Measurements from ENCODE around the gene PRKCH. TPM values are rescaled to one million over a fixed set of nuclear protein-coding genes. Genes with fewer than 3 reads are reported as not detected.

PRKCH gene
- total and polyA plus RNA-seq, 10 of the 15 experiments (the other 5 are each of a cell fraction or from before 2014, with no cell fraction given), result 10.7 to 140 (median 33.2) TPM

DNA sequence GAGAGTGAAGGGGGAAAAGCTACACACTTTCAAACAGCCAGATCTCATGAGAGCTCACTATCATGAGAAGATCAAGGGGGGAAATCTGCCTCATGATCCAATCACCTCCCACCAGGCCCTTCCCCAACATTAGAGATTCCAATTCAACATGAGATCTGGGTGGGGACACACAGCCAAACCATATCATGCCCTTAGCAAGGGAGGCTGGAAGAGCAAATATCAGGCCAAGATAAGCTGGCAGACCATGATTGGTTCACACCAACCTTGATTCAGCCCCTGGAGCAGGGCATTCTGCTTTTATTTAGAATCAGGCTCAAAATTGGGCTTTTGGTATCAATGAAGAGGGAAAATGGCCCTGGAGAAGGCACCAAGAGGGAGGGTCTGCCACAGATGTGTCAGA is 137.4 kb downstream of the PRKCH start:
- Histone ChIP-seq H3K4me2 (ENCODE audit: control insufficient read depth, insufficient read depth) (no peak overlapping the region), H2AFZ (ENCODE audit: control insufficient read depth, low read depth, low read length) (no peak overlapping the region), H3K79me2 (ENCODE audit: control insufficient read depth, insufficient read depth, low read length) (no peaks in the 10 kb centered on the region; the same call in 1 of the 2 replicates), H4K20me1 (ENCODE audit: control insufficient read depth, insufficient read depth) (no peaks in the 10 kb centered on the region), H3K27me3 (replicated peaks in 1 of 2; ENCODE audit: control insufficient read depth in 2 of 2, insufficient read depth in 2 of 2, low read length in 1 of 2) (no peaks in the 10 kb centered on the region), H3K9me3 (replicated peaks; ENCODE audit: control insufficient read depth, insufficient read depth, low read length) (no peaks in the 10 kb centered on the region; the same call in 2 of the 3 replicates), H3K4me1 (ENCODE audit: control insufficient read depth, insufficient read depth, low read length) (no peaks in the 10 kb centered on the region), H3K36me3 (ENCODE audit: control insufficient read depth in 2 of 2, insufficient read depth in 2 of 2, low read length in 1 of 2) (peaks cover 15 to 38% of the 10 kb centered on the region in 2 experiments), H3K9ac (ENCODE audit: control insufficient read depth, insufficient read depth, low read length) (no peak overlapping the region), H3K27ac (ENCODE audit: control insufficient read depth, insufficient read depth) (no peak overlapping the region), H3K4me3 (no peak overlapping the region)
- no peak for DNase-seq (ENCODE audit: low read depth, low spot score)
- BruUV-seq (replicated peaks), result TSS peak; percentile 26
- TF ChIP-seq POLR2AphosphoS5 (IDR thresholded peaks at IDR 0.05; ENCODE audit: low read length), result 0 out of 2 replicates have a peak, but pooled peaks have one; percentile 45
- TF ChIP-seq, protein P1, sequence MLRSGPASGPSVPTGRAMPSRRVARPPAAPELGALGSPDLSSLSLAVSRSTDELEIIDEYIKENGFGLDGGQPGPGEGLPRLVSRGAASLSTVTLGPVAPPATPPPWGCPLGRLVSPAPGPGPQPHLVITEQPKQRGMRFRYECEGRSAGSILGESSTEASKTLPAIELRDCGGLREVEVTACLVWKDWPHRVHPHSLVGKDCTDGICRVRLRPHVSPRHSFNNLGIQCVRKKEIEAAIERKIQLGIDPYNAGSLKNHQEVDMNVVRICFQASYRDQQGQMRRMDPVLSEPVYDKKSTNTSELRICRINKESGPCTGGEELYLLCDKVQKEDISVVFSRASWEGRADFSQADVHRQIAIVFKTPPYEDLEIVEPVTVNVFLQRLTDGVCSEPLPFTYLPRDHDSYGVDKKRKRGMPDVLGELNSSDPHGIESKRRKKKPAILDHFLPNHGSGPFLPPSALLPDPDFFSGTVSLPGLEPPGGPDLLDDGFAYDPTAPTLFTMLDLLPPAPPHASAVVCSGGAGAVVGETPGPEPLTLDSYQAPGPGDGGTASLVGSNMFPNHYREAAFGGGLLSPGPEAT (IDR thresholded peaks at IDR 0.05; ENCODE audit: low read depth), result no peak
- no peak for TF ChIP-seq MYC (IDR thresholded peaks at IDR 0.05; ENCODE audit: insufficient read depth, insufficient read length, insufficient replicate concordance, low read length, severe bottlenecking)
- no peak for TF ChIP-seq JUNB (IDR thresholded peaks at IDR 0.05)
- FAIRE-seq, result no peak
- no peak for ATAC-seq
- SMC1A ChIA-PET (ENCODE audit: uncharacterized antibody, unreplicated experiment), result interaction anchor here (1.5 kb wide), 1 partner anchor 10 kb away, joined by 3 read pairs; no protein-coding TSS in a partner anchor
- CTCF ChIA-PET, result interaction anchor here (6.1 kb wide), 1 partner anchor 18 kb away, joined by 31 read pairs; no protein-coding TSS in a partner anchor
- intact Hi-C loops (cut with micrococcal nuclease; ENCODE audit: unreplicated experiment), result no loop called here
- in situ Hi-C loops (cut with MboI), result loop anchor here (5.0 kb wide), 1 partner anchor 669 kb away; no protein-coding TSS in a partner anchor
- POLR2A ChIA-PET, result no interaction called here
- RAD21 ChIA-PET (ENCODE audit: unreplicated experiment), result no interaction called here

DNA sequence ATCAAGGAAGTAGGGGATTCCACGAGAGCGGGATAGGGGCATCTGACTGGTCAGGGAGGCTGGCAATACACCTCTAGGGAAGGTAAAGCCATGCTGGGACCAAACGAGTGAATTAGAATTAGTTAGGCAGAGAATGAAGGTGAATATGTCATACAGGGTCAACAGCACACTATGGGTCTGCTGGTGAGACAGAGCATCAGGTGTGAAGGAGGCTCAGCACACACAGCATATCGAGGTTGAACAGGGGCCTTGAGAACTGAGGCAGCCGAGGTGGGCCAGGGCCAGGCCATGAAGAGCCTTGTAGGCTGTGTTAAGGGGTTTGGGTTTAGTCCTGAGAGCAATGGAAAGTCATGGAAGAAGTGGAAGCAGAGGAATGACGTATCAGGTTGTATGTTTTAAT is 137.8 kb downstream of the PRKCH start:
- WGBS (ENCODE audit: insufficient coverage, insufficient replicate concordance, low lambda C conversion rate, missing lambda C conversion rate), result 63% methylated on average over 6 of the region's 6 CpGs
- no peaks in the 10 kb centered on the region for H3K27me3 ChIP-seq (replicated peaks in 1 of 2; ENCODE audit: control insufficient read depth in 2 of 2, insufficient read depth in 2 of 2, low read length in 1 of 2)
- no peak overlapping the region for H2AFZ ChIP-seq (ENCODE audit: control insufficient read depth, low read depth, low read length)
- no peak overlapping the region for H3K27ac ChIP-seq (ENCODE audit: control insufficient read depth, insufficient read depth)
- H3K4me3 ChIP-seq, result no peak overlapping the region
- H3K79me2 ChIP-seq (ENCODE audit: control insufficient read depth, insufficient read depth, low read length), result no peaks in the 10 kb centered on the region; the same call in 1 of the 2 replicates
- peaks cover 15 to 38% of the 10 kb centered on the region in 2 experiments for H3K36me3 ChIP-seq (ENCODE audit: control insufficient read depth in 2 of 2, insufficient read depth in 2 of 2, low read length in 1 of 2)
- TF ChIP-seq, protein P2, sequence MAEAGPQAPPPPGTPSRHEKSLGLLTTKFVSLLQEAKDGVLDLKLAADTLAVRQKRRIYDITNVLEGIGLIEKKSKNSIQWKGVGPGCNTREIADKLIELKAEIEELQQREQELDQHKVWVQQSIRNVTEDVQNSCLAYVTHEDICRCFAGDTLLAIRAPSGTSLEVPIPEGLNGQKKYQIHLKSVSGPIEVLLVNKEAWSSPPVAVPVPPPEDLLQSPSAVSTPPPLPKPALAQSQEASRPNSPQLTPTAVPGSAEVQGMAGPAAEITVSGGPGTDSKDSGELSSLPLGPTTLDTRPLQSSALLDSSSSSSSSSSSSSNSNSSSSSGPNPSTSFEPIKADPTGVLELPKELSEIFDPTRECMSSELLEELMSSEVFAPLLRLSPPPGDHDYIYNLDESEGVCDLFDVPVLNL (IDR thresholded peaks at IDR 0.05; ENCODE audit: low read depth, low read length), result no peak
- TF ChIP-seq TARDBP (IDR thresholded peaks at IDR 0.05; ENCODE audit: borderline replicate concordance) (no peak), RELA (IDR thresholded peaks at IDR 0.05; ENCODE audit: borderline replicate concordance, partially characterized antibody) (no peak), HCFC1 (IDR thresholded peaks at IDR 0.05; ENCODE audit: low read length) (no peak), TCF12 (IDR thresholded peaks at IDR 0.05; ENCODE audit: low read depth, low read length) (no peak)
- TF ChIP-seq, protein P3, sequence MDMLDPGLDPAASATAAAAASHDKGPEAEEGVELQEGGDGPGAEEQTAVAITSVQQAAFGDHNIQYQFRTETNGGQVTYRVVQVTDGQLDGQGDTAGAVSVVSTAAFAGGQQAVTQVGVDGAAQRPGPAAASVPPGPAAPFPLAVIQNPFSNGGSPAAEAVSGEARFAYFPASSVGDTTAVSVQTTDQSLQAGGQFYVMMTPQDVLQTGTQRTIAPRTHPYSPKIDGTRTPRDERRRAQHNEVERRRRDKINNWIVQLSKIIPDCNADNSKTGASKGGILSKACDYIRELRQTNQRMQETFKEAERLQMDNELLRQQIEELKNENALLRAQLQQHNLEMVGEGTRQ (IDR thresholded peaks at IDR 0.05; ENCODE audit: borderline replicate concordance, low read depth, low read length), result no peak
- TF ChIP-seq, protein P4, sequence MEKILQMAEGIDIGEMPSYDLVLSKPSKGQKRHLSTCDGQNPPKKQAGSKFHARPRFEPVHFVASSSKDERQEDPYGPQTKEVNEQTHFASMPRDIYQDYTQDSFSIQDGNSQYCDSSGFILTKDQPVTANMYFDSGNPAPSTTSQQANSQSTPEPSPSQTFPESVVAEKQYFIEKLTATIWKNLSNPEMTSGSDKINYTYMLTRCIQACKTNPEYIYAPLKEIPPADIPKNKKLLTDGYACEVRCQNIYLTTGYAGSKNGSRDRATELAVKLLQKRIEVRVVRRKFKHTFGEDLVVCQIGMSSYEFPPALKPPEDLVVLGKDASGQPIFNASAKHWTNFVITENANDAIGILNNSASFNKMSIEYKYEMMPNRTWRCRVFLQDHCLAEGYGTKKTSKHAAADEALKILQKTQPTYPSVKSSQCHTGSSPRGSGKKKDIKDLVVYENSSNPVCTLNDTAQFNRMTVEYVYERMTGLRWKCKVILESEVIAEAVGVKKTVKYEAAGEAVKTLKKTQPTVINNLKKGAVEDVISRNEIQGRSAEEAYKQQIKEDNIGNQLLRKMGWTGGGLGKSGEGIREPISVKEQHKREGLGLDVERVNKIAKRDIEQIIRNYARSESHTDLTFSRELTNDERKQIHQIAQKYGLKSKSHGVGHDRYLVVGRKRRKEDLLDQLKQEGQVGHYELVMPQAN (conservative IDR thresholded peaks at IDR 0.05), result no peak
- BruUV-seq (replicated peaks), result no TSS peak
- ChIA-PET POLR2A (no interaction called here), SMC1A (ENCODE audit: uncharacterized antibody, unreplicated experiment) (interaction anchor here (1.5 to 2.9 kb wide), 2 partner anchors 11 to 382 kb away, joined by 3 to 7 read pairs; no protein-coding TSS in a partner anchor), CTCF (interaction anchor here (2.6 to 6.1 kb wide), 4 partner anchors 9 to 378 kb away, joined by 8 to 39 read pairs (median 32); no protein-coding TSS in a partner anchor), RAD21 (ENCODE audit: unreplicated experiment) (no interaction called here)
- intact Hi-C loops (cut with micrococcal nuclease; ENCODE audit: unreplicated experiment) (no loop called here), in situ Hi-C loops (cut with MboI) (loop anchor here (5.0 kb wide), 1 partner anchor 668 kb away; no protein-coding TSS in a partner anchor)
- ATAC-seq (no peak), FAIRE-seq (no peak), DNase-seq (ENCODE audit: low read depth, low spot score) (no peak)
- no peak overlapping the region for H3K4me2 ChIP-seq (ENCODE audit: control insufficient read depth, insufficient read depth)
- no peaks in the 10 kb centered on the region; the same call in 2 of the 3 replicates for H3K9me3 ChIP-seq (replicated peaks; ENCODE audit: control insufficient read depth, insufficient read depth, low read length)
- no peaks in the 10 kb centered on the region for H3K4me1 ChIP-seq (ENCODE audit: control insufficient read depth, insufficient read depth, low read length)
- H4K20me1 ChIP-seq (ENCODE audit: control insufficient read depth, insufficient read depth), result no peaks in the 10 kb centered on the region
- no peak overlapping the region for H3K9ac ChIP-seq (ENCODE audit: control insufficient read depth, insufficient read depth, low read length)

All from GM12878 (cell line).